HepG2 (cell line): ENCODE results near the gene COBLL1. TPM values are rescaled to one million over a fixed set of nuclear protein-coding genes. Genes with fewer than 3 reads are reported as not detected.
A peak's percentile ranks its signal among the peaks of the same experiment; 100 is the strongest.

ENCODE experiments used
- AHR ChIP-seq: IDR thresholded peaks from 2 replicates; pipeline ENCODE4 v1.6.1; 2018; ENCODE audit warnings: missing genetic modification reagents, missing compliant biosample characterization
- BCL6 ChIP-seq: IDR thresholded peaks from 2 replicates; pipeline ENCODE4 v1.6.1; 2016; ENCODE audit warnings: missing genetic modification reagents, missing compliant biosample characterization
- CEBPG ChIP-seq: IDR thresholded peaks from 2 replicates; pipeline ENCODE4 v1.6.1; 2016
- CENPT ChIP-seq: sonication (generic); formaldehyde crosslinking; IDR thresholded peaks from 2 replicates; pipeline ENCODE4 v1.8.0; 2022; ENCODE audit warnings: low read depth, mild to moderate bottlenecking, moderate library complexity, missing genetic modification reagents
- HMGA1 ChIP-seq: sonication (generic); formaldehyde crosslinking; conservative IDR thresholded peaks from 2 replicates; pipeline ENCODE4 v1.4.0; 2020; ENCODE audit warnings: missing genetic modification reagents
- MAX ChIP-seq: IDR thresholded peaks from 2 replicates; pipeline ENCODE4 v1.6.1; 2012; ENCODE audit warnings: inconsistent platforms
- MAZ ChIP-seq, 2 experiments: sonication (generic) in 1 of 2; formaldehyde crosslinking in 1 of 2; IDR thresholded peaks; 2 replicates each; pipeline versions ENCODE4 v1.5.0 to v1.6.1; 2012 to 2020; ENCODE audit warnings: low read depth in 2 of 2, mild to moderate bottlenecking in 2 of 2, borderline replicate concordance in 1 of 2, improper control_type of control experiment in 1 of 2, low read length in 1 of 2, missing genetic modification reagents in 1 of 2, moderate library complexity in 1 of 2
- MXD4 ChIP-seq: IDR thresholded peaks from 2 replicates; pipeline ENCODE4 v1.6.1; 2016; ENCODE audit warnings: mild to moderate bottlenecking, missing biosample characterization, missing genetic modification reagents
- MZF1 ChIP-seq: sonication (generic); formaldehyde crosslinking; IDR thresholded peaks from 2 replicates; pipeline ENCODE4 v1.8.1; 2023; ENCODE audit warnings: mild to moderate bottlenecking, missing genetic modification reagents, borderline replicate concordance
- NFKB2 ChIP-seq: sonication (generic); formaldehyde crosslinking; IDR thresholded peaks from 2 replicates; pipeline ENCODE4 v1.4.0; 2020; ENCODE audit warnings: missing genetic modification reagents, borderline replicate concordance
- PPARG ChIP-seq: conservative IDR thresholded peaks from 2 replicates; pipeline ENCODE4 v1.6.1; 2016; ENCODE audit warnings: missing biosample characterization, missing genetic modification reagents
- SMAD3 ChIP-seq: sonication (generic); formaldehyde crosslinking; IDR thresholded peaks from 2 replicates; pipeline ENCODE4 v1.4.0; 2020; ENCODE audit warnings: missing genetic modification reagents
- SNRNP70 ChIP-seq: fragments of 200-400 bp; formaldehyde crosslinking; IDR thresholded peaks from 2 replicates; pipeline ENCODE4 v1.6.1; 2017; ENCODE audit warnings: mild to moderate bottlenecking, low read depth, low read length, moderate library complexity
- TEF ChIP-seq: sonication (generic); formaldehyde crosslinking; IDR thresholded peaks from 2 replicates; pipeline ENCODE4 v1.5.0; 2020; ENCODE audit warnings: missing genetic modification reagents
- TRIM22 ChIP-seq: fragments of 450-650 bp; IDR thresholded peaks from 2 replicates; pipeline ENCODE4 v1.6.1; 2017
- ZBTB3 ChIP-seq: sonication (generic); formaldehyde crosslinking; IDR thresholded peaks from 2 replicates; pipeline ENCODE4 v1.4.0; 2020; ENCODE audit warnings: low read depth, mild to moderate bottlenecking, moderate library complexity, missing genetic modification reagents, borderline replicate concordance
- ZBTB43 ChIP-seq: sonication (generic); formaldehyde crosslinking; conservative IDR thresholded peaks from 2 replicates; pipeline ENCODE4 v1.4.0; 2020; ENCODE audit warnings: missing genetic modification reagents
- ZFP36L1 ChIP-seq: sonication (generic); formaldehyde crosslinking; IDR thresholded peaks from 2 replicates; pipeline ENCODE4 v1.8.0; 2022; ENCODE audit warnings: mild to moderate bottlenecking, missing genetic modification reagents, moderate library complexity
- ZNF263 ChIP-seq: sonication (generic); formaldehyde crosslinking; IDR thresholded peaks from 2 replicates; pipeline ENCODE4 v1.4.0; 2020; ENCODE audit warnings: missing genetic modification reagents
- ZNF609 ChIP-seq: sonication (generic); formaldehyde crosslinking; IDR thresholded peaks from 2 replicates; pipeline ENCODE4 v1.4.0; 2020; ENCODE audit warnings: mild to moderate bottlenecking, missing genetic modification reagents, borderline replicate concordance
- ZNF616 ChIP-seq: sonication (generic); formaldehyde crosslinking; IDR thresholded peaks from 2 replicates; pipeline ENCODE4 v1.5.0; 2020; ENCODE audit warnings: low read depth, mild to moderate bottlenecking, missing genetic modification reagents
- ZNF7 ChIP-seq: IDR thresholded peaks from 2 replicates; pipeline ENCODE4 v1.6.1; 2016; ENCODE audit warnings: missing biosample characterization, missing genetic modification reagents
- polyA plus RNA-seq, 8 experiments: library from polyadenylated mRNA; depleted of rRNA in 3 of 8; stranded (reverse) in 7 of 8; unstranded in 1 of 8; fragments of >200 nt; fragmentation: Illumina TruSeq in 4 of 8; extraction: Trizol in 4 of 8; gene quantifications; 2 replicates each; pipeline versions ENCODE4 v1.2.1 to v1.2.3, GENCODE V29; 2011 to 2016; ENCODE audit warnings: low read depth in 4 of 8, missing spikeins in 1 of 8, mixed read lengths in 1 of 8; ENCODE audit not compliant: insufficient read depth in 1 of 8
- total RNA-seq, 5 experiments: library from RNA; depleted of rRNA; stranded (reverse); fragments of >200 nt; fragmentation: Illumina TruSeq; extraction: Trizol; gene quantifications; 2 replicates each; pipeline ENCODE4 v1.2.3, GENCODE V29; 2016; ENCODE audit warnings: low read depth in 1 of 5
- TF ChIP-seq, protein P1 (sequence below): sonication (generic); formaldehyde crosslinking; IDR thresholded peaks from 2 replicates; pipeline ENCODE4 v1.4.0; 2020; ENCODE audit warnings: mild to moderate bottlenecking, missing genetic modification reagents

COBLL1 gene
- total and polyA plus RNA-seq, 2 of the 13 experiments (the other 11 are each of a cell fraction or from before 2014, with no cell fraction given) = 32.6 to 86.8 TPM

- TF ChIP-seq TEF (no peak), BCL6 (peak; percentile 82), SMAD3 (CRISPR knock-in tag) (0 out of 2 replicates have a peak, but pooled peaks have one; percentile 36), SNRNP70 (no peak), MXD4 (CRISPR knock-in tag) (no peak), CENPT (CRISPR knock-in tag) (no peak), ZNF263 (no peak), ZBTB43 (CRISPR knock-in tag) (no peak), ZBTB3 (CRISPR knock-in tag) (no peak), CEBPG (CRISPR knock-in tag) (no peak), NFKB2 (CRISPR knock-in tag) (no peak), ZNF616 (CRISPR knock-in tag) (no peak), ZFP36L1 (CRISPR knock-in tag) (no peak), AHR (CRISPR knock-in tag) (no peak), TRIM22 (no peak), ZNF7 (CRISPR knock-in tag) (no peak), MAZ (IDR thresholded peaks at IDR 0.05; ENCODE audit: borderline replicate concordance, low read depth, low read length) (no peak), MAZ (CRISPR knock-in tag; IDR thresholded peaks at IDR 0.05; ENCODE audit: low read depth) (no peak), PPARG (peak; percentile 63), ZNF609 (peak; percentile 46; the same call in 1 of the 2 replicates), HMGA1 (no peak), MZF1 (CRISPR knock-in tag) (no peak), MAX (peak; percentile 10; the same call in 1 of the 2 replicates)
- TF ChIP-seq, protein P1, sequence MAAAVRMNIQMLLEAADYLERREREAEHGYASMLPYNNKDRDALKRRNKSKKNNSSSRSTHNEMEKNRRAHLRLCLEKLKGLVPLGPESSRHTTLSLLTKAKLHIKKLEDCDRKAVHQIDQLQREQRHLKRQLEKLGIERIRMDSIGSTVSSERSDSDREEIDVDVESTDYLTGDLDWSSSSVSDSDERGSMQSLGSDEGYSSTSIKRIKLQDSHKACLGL (CRISPR knock-in tag) = no peak
These were observed 129.9 kb downstream of the COBLL1 start (continued) for GRCh38 chr2:164711766-164712138.
